ENCODE data around the gene BNIP1.
"Not testable (repeated sequence)": the region's sequence is repeated elsewhere in the genome, so short reads cannot be mapped to it uniquely, and the experiment has no call there.

DNA sequence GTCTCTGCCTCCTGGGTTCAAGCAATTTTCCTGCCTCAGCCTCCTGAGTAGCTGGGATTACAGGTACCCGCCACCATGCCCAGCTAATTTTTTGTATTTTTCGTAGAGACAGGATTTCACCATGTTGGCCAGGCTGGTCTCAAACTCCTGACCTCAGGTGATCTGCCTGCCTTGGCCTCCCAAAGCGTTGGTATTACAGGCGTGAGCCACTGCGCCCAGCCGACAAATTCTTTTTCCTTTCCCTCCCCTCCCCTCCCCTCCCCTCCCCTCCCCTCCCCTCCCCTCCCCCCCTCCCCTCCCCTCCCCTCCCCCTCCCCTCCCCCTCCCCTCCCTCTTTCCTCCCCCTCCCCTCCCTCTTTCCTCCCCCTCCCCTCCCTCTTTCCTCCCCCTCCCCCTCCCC is 12.2 kb upstream of the BNIP1 start:
- not testable (repeated sequence) for TF ChIP-seq EZH2 (IDR thresholded peaks at IDR 0.05; ENCODE audit: insufficient read depth, poor library complexity, severe bottlenecking); EZH2phosphoT487 (IDR thresholded peaks at IDR 0.05; ENCODE audit: insufficient read depth, low read depth)

Data from GM23248 (cell line).